NT2/D1 (cell line): ENCODE results near the gene JMJD8.

ENCODE experiments used
- DNase-seq: peaks from one replicate; pipeline ENCODE4 v3.0.0-alpha.2; 2011; ENCODE audit warnings: low read depth, low spot score
- H3K27me3 ChIP-seq: 2 replicates; pipeline ENCODE4 v1.6.0; 2011; ENCODE audit warnings: mild to moderate bottlenecking; ENCODE audit not compliant: insufficient read length, insufficient read depth
- H3K36me3 ChIP-seq: 2 replicates; pipeline ENCODE4 v1.6.1; 2011; ENCODE audit warnings: mild to moderate bottlenecking, low read length, mixed read lengths; ENCODE audit not compliant: insufficient read depth, insufficient read length
- H3K4me1 ChIP-seq: 2 replicates; pipeline ENCODE4 v1.5.1; 2011; ENCODE audit not compliant: insufficient read depth, insufficient read length
- H3K4me3 ChIP-seq: 2 replicates; pipeline ENCODE4 v1.5.1; 2011; ENCODE audit warnings: low read depth; ENCODE audit not compliant: insufficient read length
- H3K9ac ChIP-seq: 2 replicates; pipeline ENCODE4 v1.6.0; 2011; ENCODE audit warnings: low read depth; ENCODE audit not compliant: insufficient read length
- H3K9me3 ChIP-seq: 2 replicates; pipeline ENCODE4 v1.5.1; 2011; ENCODE audit warnings: mild to moderate bottlenecking, low read length; ENCODE audit not compliant: insufficient read depth
- SUZ12 ChIP-seq: IDR thresholded peaks from 2 replicates; pipeline ENCODE4 v1.6.1; 2011; ENCODE audit not compliant: insufficient read length, insufficient read depth; ENCODE audit errors: extremely low read depth
- YY1 ChIP-seq: IDR thresholded peaks from 2 replicates; pipeline ENCODE4 v1.6.1; 2011; ENCODE audit not compliant: insufficient read length, insufficient read depth
- ZNF274 ChIP-seq: IDR thresholded peaks from 2 replicates; pipeline ENCODE4 v1.6.1; 2011; ENCODE audit warnings: mild to moderate bottlenecking, low read depth, low read length

JMJD8 gene

DNA sequence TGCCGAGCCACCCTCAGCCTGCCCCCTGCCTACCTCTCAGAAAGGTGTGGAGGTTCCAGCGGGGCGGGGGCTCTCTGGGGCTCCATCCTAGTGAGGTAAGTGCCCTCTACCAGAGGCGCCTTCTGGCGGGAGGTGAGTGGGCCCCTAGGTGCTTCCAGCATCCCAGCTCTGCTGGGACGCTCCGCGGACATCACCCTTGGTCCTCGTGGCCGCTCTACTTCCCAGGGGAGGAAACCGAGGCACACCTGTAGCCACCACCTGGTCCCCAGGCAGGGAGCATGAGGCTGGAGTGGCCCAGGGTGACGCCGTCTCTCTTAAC lies 41.1 kb downstream of the JMJD8 start:
- no peaks in the 10 kb centered on the region for H3K9me3 ChIP-seq

DNA sequence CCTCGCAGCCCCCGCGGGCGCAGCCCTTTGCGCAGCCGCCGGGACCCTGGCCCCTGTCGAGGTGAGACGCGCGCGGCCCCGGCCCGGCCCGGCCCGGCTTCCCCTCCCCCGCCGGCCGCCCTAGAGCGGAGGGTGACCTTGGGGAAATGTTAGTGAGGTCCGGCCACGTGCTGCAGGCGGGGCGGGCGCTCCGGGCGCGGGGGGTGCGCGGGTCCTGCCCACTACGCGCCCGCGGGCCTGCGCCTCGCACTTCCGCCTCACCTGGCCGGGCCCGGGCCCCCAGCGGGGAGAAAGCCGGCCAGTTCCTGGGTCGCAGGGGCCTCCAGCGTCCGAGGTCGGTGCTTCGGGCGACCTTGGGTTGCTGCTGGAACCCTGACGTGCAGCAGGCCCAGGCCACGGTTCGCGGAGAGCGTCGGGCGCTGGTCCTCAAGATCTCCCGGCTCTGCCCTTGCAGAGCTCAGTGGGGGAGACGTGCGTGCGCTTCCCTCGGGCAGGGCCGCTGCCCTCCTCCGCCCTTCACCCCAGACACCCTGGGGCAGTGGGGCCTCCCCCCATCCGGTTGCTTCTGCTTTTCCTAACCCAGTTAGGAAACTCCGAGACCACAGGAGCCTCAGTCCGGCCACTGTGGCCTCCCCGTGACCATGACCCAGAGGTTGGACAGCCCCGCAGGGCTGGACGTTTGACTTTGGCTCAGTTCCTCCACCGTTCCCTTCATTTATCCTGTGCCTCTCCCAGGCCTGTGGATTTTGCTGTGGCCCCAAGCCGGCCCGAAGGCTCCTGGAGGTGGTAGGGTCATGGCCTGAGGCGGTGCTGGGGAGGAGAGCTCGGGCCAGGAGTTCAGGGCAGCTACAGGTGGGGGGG lies 41.7 kb downstream of the JMJD8 start:
- Histone ChIP-seq H3K4me1 (peaks cover 37% of the 10 kb centered on the region), H3K36me3 (peaks cover 10% of the 10 kb centered on the region), H3K9me3 (no peaks in the 10 kb centered on the region), H3K9ac (peak overlapping the region; percentile 95), H3K27me3 (peaks cover 9% of the 10 kb centered on the region), H3K4me3 (peak overlapping the region; percentile 89)
- TF ChIP-seq SUZ12, result no peak
- no peak for TF ChIP-seq YY1
- no peak for TF ChIP-seq ZNF274
- no peak for DNase-seq

More for the DNA sequence above, 41.1 kb downstream of the JMJD8 start:
- TF ChIP-seq ZNF274, result no peak
- no peak for TF ChIP-seq SUZ12
- TF ChIP-seq YY1, result no peak
- Histone ChIP-seq H3K36me3 (peaks cover 12% of the 10 kb centered on the region), H3K4me3 (peak overlapping the region; percentile 89), H3K27me3 (peaks cover 9% of the 10 kb centered on the region), H3K4me1 (peaks cover 33% of the 10 kb centered on the region), H3K9ac (peak overlapping the region; percentile 95)
- no peak for DNase-seq

DNA sequence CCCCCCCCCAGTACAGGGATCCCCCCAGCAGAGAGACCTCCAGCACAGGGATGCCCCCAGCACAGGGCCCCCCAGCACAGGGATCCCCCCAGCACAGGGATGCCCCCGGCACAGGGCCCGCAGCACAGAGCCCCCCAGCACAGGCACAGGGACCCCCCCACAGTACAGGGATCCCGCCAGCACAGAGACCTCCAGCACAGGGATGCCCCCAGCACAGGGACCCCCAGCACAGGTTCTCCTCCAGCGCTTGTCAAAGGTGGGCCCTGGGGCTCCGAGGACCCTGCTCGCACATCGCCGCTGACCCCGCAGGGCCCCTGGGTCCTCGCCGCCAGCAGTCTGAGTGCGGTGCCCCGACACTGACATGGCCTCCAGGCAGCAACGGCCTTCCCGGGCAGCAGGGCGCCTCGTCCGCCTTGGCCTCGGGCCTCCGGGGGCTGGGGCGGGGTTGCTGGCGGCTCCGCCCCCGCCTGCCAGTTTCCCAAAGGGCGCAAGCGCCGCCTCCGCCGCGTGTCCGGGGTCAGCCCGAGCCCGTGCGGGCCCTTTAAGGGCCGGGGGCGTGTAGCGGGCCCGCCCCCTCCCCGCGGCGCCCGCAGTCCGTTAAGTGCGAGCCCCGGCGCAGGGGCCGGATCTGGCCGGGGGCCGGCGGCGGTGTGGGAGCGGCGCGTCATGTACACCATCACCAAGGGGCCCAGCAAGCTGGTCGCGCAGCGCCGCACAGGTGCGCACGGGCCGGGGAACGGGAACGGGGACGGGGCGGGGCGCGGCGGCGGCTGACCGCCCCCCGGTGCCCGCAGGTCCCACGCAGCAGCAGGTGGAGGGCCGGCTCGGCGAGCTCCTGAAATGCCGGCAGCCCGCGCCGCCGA lies 42.6 kb downstream of the JMJD8 start, which contains the start of gene MCRIP2:
Gene MCRIP2 (plus strand): TSS at position 503 of the 863 bp plus-strand sequence. CDS start 164 bp downstream, at position 667.
- Histone ChIP-seq H3K4me3 (peak within 1 kb of the TSS; percentile 89), H3K36me3 (peaks cover 2% of the 10 kb centered on the region), H3K9me3 (no peaks in the 10 kb centered on the region), H3K9ac (peak within 1 kb of the TSS; percentile 95), H3K27me3 (peaks cover 9% of the 10 kb centered on the region), H3K4me1 (peaks cover 31% of the 10 kb centered on the region)
- no peak for TF ChIP-seq YY1
- no peak for TF ChIP-seq ZNF274
- TF ChIP-seq SUZ12, result no peak
- peak; percentile 78 for DNase-seq

DNA sequence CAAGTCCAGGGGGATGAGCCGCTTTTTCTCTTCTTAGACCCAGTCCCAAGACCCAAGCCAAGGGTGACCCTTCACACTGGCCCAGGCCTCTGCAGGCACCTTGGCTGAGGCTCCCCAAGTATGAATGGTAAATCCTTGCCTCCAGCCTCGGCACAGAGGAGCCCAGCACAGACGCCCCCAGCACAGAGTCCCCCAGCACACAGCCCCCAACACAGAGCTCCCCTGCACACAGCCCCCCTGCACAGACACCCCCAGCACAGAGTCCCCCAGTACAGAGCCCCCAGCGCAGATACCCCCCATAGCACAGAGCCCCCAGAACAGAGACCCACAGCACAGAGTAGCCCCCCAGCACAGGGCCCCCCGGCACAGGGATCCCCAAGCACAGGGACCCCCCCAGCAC lies 43.5 kb downstream of the JMJD8 start:
- H3K9me3 ChIP-seq, result no peaks in the 10 kb centered on the region
- H3K4me3 ChIP-seq, result no peak overlapping the region
- TF ChIP-seq YY1 (no peak), SUZ12 (no peak), ZNF274 (no peak)
- H3K9ac ChIP-seq, result peak overlapping the region; percentile 26
- no peak for DNase-seq
- peaks cover 27% of the 10 kb centered on the region for H3K4me1 ChIP-seq
- H3K36me3 ChIP-seq, result no peaks in the 10 kb centered on the region
- H3K27me3 ChIP-seq, result peaks cover 9% of the 10 kb centered on the region

DNA sequence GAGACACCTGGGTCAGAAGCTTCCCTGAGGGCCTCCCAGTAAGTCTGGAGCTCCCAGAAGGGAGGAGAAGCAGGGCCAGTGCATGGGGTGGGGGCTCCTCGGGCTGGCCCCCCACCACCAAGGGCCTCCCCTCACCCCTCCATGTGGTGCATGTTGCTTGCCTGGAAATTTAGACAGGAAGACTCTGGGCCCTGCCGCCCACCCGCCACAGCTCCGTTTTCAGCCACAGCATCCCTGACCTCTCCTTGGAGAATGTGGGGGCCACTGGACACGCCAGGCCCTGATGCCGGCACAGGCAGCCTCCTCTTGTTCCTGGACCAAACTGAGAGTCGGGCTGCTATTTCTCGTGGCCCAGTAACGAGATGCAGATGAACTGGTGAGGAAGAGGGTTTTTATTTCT lies 45.3 kb downstream of the JMJD8 start:
- Histone ChIP-seq H3K9ac (peak overlapping the region; percentile 32), H3K4me1 (peaks cover 28% of the 10 kb centered on the region), H3K4me3 (no peak overlapping the region), H3K36me3 (peaks cover 11% of the 10 kb centered on the region), H3K9me3 (no peaks in the 10 kb centered on the region), H3K27me3 (peaks cover 9% of the 10 kb centered on the region)
- no peak for TF ChIP-seq SUZ12
- TF ChIP-seq YY1, result no peak
- TF ChIP-seq ZNF274, result no peak
- no peak for DNase-seq

DNA sequence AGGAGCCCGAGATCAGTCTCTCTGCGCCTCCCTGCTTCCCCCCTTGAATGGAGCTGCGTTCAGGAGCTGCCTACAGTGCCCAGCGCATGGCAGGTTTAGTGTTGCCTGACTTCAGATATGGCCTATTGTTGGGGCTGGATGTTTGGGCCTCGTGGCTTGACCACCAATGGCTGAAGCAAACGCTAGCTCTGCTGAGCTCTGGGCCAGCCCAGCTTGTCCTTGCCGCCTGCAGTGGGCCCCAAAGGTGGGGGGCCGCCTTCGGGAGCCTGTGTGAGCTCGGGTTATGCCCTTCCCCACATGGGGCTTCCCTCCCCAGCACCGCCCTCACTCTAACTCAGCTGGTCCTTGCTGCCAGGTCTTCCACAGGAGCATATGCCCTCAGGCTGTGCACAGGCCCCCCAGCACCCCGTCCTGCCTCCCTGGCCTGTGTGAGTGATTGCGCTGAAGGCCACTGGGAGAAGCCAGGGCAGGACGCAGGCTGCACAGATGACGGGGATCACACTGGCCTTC lies 46.0 kb downstream of the JMJD8 start:
- H3K9me3 ChIP-seq, result no peaks in the 10 kb centered on the region
- H3K9ac ChIP-seq, result peak overlapping the region; percentile 82
- DNase-seq, result no peak
- H3K4me1 ChIP-seq, result peaks cover 27% of the 10 kb centered on the region
- H3K36me3 ChIP-seq, result peaks cover 18% of the 10 kb centered on the region
- no peak overlapping the region for H3K4me3 ChIP-seq
- H3K27me3 ChIP-seq, result peaks cover 8% of the 10 kb centered on the region
- TF ChIP-seq YY1 (no peak), ZNF274 (no peak), SUZ12 (no peak)
